Measurements from ENCODE around the gene RRAS2. TPM values are rescaled to one million over a fixed set of nuclear protein-coding genes. Genes with fewer than 3 reads are reported as not detected.

Gene RRAS2
- total RNA-seq, 1 donor from 2014 or later, result 150 TPM

GRCh38 chr11:14331476-14332136 is 27.4 kb downstream of the RRAS2 start:
- H4K20me1 ChIP-seq (ENCODE audit: insufficient read depth, low read length), result peaks cover 23% of the 10 kb centered on the region
- Mint-ChIP-seq H3K4me3 (ENCODE audit: unreplicated experiment) (no peak overlapping the region), H3K4me1 (ENCODE audit: low read depth, unreplicated experiment) (peaks cover 40% of the 10 kb centered on the region)

GRCh38 chr11:14330881-14331280 is 28.1 kb downstream of the RRAS2 start:
- Histone ChIP-seq H4K20me1 (ENCODE audit: insufficient read depth, low read length) (peaks cover 23% of the 10 kb centered on the region), H2AFZ (ENCODE audit: low read depth, low read length) (no peak overlapping the region), H3K27ac (ENCODE audit: low read depth, low read length) (no peak overlapping the region), H3K9me3 (ENCODE audit: insufficient read depth, low read depth, low read length) (no peaks in the 10 kb centered on the region), H3K4me2 (ENCODE audit: low read length) (no peak overlapping the region), H3K27me3 (ENCODE audit: insufficient read depth, low read length) (no peaks in the 10 kb centered on the region), H3K79me2 (ENCODE audit: insufficient read depth, low read length) (peaks cover 96% of the 10 kb centered on the region), H3K4me1 (ENCODE audit: insufficient read depth, low read length) (no peaks in the 10 kb centered on the region), H3K36me3 (ENCODE audit: insufficient read depth, low read length) (no peaks in the 10 kb centered on the region), H3K4me3 (ENCODE audit: insufficient read depth, low read depth, low read length) (no peak overlapping the region), H3K9ac (ENCODE audit: low read length) (no peak overlapping the region)
- TF ChIP-seq CTCF (IDR thresholded peaks at IDR 0.05; ENCODE audit: insufficient read depth, low read depth, low read length) (no peak), EZH2 (IDR thresholded peaks at IDR 0.05; ENCODE audit: insufficient read depth, low read length) (no peak)
- Mint-ChIP-seq H3K36me3 (ENCODE audit: low read depth, unreplicated experiment) (no peaks in the 10 kb centered on the region), H3K4me1 (ENCODE audit: low read depth, unreplicated experiment) (peaks cover 38% of the 10 kb centered on the region), H3K27ac (ENCODE audit: unreplicated experiment) (peak overlapping the region; percentile 12), H3K4me3 (ENCODE audit: unreplicated experiment) (no peak overlapping the region), H3K27me3 (ENCODE audit: low read depth, unreplicated experiment) (no peaks in the 10 kb centered on the region), H3K9me3 (ENCODE audit: unreplicated experiment) (no peaks in the 10 kb centered on the region)
- FAIRE-seq (no peak), DNase-seq (ENCODE audit: low read depth) (no peak)

More at GRCh38 chr11:14331476-14332136, 27.4 kb downstream of the RRAS2 start:
- no peak overlapping the region for H3K9ac ChIP-seq (ENCODE audit: low read length)
- no peaks in the 10 kb centered on the region for H3K36me3 ChIP-seq (ENCODE audit: insufficient read depth, low read length)
- H3K9me3 ChIP-seq (ENCODE audit: insufficient read depth, low read depth, low read length), result no peaks in the 10 kb centered on the region
- H3K4me1 ChIP-seq (ENCODE audit: insufficient read depth, low read length), result no peaks in the 10 kb centered on the region
- no peaks in the 10 kb centered on the region for H3K9me3 Mint-ChIP-seq (ENCODE audit: unreplicated experiment)
- no peak overlapping the region for H3K27ac Mint-ChIP-seq (ENCODE audit: unreplicated experiment)
- FAIRE-seq (no peak), DNase-seq (ENCODE audit: low read depth) (no peak)
- H3K27ac ChIP-seq (ENCODE audit: low read depth, low read length), result no peak overlapping the region
- no peaks in the 10 kb centered on the region for H3K27me3 ChIP-seq (ENCODE audit: insufficient read depth, low read length)
- H3K36me3 Mint-ChIP-seq (ENCODE audit: low read depth, unreplicated experiment), result no peaks in the 10 kb centered on the region
- H3K4me2 ChIP-seq (ENCODE audit: low read length), result no peak overlapping the region
- H3K27me3 Mint-ChIP-seq (ENCODE audit: low read depth, unreplicated experiment), result no peaks in the 10 kb centered on the region
- no peak for TF ChIP-seq EZH2 (IDR thresholded peaks at IDR 0.05; ENCODE audit: insufficient read depth, low read length)
- TF ChIP-seq CTCF (IDR thresholded peaks at IDR 0.05; ENCODE audit: insufficient read depth, low read depth, low read length), result no peak
- H2AFZ ChIP-seq (ENCODE audit: low read depth, low read length), result no peak overlapping the region
- no peak overlapping the region for H3K4me3 ChIP-seq (ENCODE audit: insufficient read depth, low read depth, low read length)
- H3K79me2 ChIP-seq (ENCODE audit: insufficient read depth, low read length), result peaks cover 96% of the 10 kb centered on the region

GRCh38 chr11:14329702-14330101 is 29.3 kb downstream of the RRAS2 start:
- DNase-seq (ENCODE audit: low read depth) (no peak), FAIRE-seq (no peak)
- Mint-ChIP-seq H3K9me3 (ENCODE audit: unreplicated experiment) (no peaks in the 10 kb centered on the region), H3K27me3 (ENCODE audit: low read depth, unreplicated experiment) (no peaks in the 10 kb centered on the region), H3K36me3 (ENCODE audit: low read depth, unreplicated experiment) (no peaks in the 10 kb centered on the region), H3K27ac (ENCODE audit: unreplicated experiment) (no peak overlapping the region), H3K4me3 (ENCODE audit: unreplicated experiment) (no peak overlapping the region), H3K4me1 (ENCODE audit: low read depth, unreplicated experiment) (peaks cover 36% of the 10 kb centered on the region)
- no peak overlapping the region for H3K4me2 ChIP-seq (ENCODE audit: low read length)
- no peaks in the 10 kb centered on the region for H3K27me3 ChIP-seq (ENCODE audit: insufficient read depth, low read length)
- H3K36me3 ChIP-seq (ENCODE audit: insufficient read depth, low read length), result no peaks in the 10 kb centered on the region
- peaks cover 95% of the 10 kb centered on the region for H3K79me2 ChIP-seq (ENCODE audit: insufficient read depth, low read length)
- no peak overlapping the region for H3K4me3 ChIP-seq (ENCODE audit: insufficient read depth, low read depth, low read length)
- no peaks in the 10 kb centered on the region for H3K9me3 ChIP-seq (ENCODE audit: insufficient read depth, low read depth, low read length)
- H3K4me1 ChIP-seq (ENCODE audit: insufficient read depth, low read length), result no peaks in the 10 kb centered on the region
- no peak overlapping the region for H3K27ac ChIP-seq (ENCODE audit: low read depth, low read length)
- no peak overlapping the region for H2AFZ ChIP-seq (ENCODE audit: low read depth, low read length)
- H3K9ac ChIP-seq (ENCODE audit: low read length), result no peak overlapping the region
- TF ChIP-seq EZH2 (IDR thresholded peaks at IDR 0.05; ENCODE audit: insufficient read depth, low read length), result no peak
- TF ChIP-seq CTCF (IDR thresholded peaks at IDR 0.05; ENCODE audit: insufficient read depth, low read depth, low read length), result no peak
- peaks cover 28% of the 10 kb centered on the region for H4K20me1 ChIP-seq (ENCODE audit: insufficient read depth, low read length)

Data from astrocyte (in vitro differentiated cells and primary cell).